Measurements from ENCODE around the gene IFT88. TPM values are rescaled to one million over a fixed set of nuclear protein-coding genes. Genes with fewer than 3 reads are reported as not detected.

Gene IFT88
- total RNA-seq, 4 donors from 2014 or later: 14.6 to 24.6 (median 19.2) TPM

- Histone ChIP-seq H3K9me3 (no peaks in the 10 kb centered on the region), H3K4me1 (peaks cover 0 to 32% (median 2%) of the 10 kb centered on the region in 4 donors), H3K4me3 (peak overlapping the region; percentile 84 to 93 (median 91)), H3K27me3 (no peaks in the 10 kb centered on the region), H3K36me3 (no peaks in the 10 kb centered on the region), H3K27ac (peak overlapping the region; percentile 73 to 93 (median 90))
- 1 to 2% methylated on average over 28 to 33 of the region's 37 CpGs for WGBS, 2 donors
- DNase-seq (ENCODE audit: low spot score in 2 of 2): peak in 1 of 2 donors; percentile 25
- no peak for TF ChIP-seq CTCF (IDR thresholded peaks at IDR 0.05)
- TF ChIP-seq POLR2A (IDR thresholded peaks at IDR 0.05): no peak
- TF ChIP-seq EP300 (IDR thresholded peaks at IDR 0.05): no peak
These were observed 41.8 kb upstream of the IFT88 start for GRCh38 chr13:20525144-20525600.

DNA sequence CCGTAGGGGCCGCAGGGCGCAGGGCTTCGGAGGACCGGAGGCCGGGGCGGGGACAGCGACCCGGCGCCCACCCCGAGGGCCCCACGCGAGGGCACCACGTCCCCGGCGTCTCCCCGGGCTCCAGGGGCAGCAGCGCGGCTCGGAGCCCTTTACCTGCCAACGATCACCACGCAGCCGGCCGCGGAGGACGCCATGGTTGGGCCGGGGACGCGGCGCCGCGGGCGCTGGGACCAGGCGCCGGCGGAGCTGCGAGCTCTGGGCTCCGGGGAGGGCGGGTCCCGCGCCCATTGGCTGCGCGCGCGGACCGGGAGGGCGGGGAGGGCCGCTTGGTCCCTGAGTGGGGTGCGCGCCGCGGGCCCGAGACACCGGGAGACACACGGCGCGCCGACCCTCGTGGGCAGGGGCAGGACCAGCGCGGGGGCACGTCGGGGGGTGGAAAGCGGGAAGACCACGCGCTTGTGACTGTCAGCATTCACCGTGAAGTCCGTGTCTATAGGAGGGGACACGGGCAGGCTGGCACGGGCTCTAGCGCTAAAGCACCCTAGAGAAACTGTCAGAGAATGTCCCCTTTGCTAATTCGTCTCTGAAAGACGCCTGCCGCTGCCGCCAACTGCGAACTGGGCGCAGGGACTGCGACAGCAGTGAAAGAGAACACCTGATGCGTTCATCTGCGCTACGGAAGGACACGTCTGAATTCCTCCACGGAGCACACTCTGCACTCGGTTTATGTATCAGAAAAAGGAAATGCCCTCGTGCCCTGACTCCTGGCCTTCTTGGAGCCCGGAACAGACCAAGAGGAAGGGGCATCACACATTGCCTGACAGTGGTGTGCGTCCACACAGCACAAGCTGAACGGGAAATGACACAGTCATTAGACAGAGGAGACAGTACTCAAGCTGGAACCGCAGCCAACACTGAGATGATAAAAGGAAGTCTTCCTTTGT is 41.1 kb upstream of the IFT88 start, which contains the start of gene CRYL1:
Gene CRYL1 (minus strand): TSS at position 257 of the 944 bp plus-strand sequence. CDS start 63 bp downstream, at position 194.
- Histone ChIP-seq H3K4me3 (peak within 1 kb of the TSS; percentile 84 to 93 (median 91)), H3K4me1 (peaks cover 0 to 32% (median 2%) of the 10 kb centered on the region in 4 donors), H3K27ac (peak within 1 kb of the TSS; percentile 73 to 93 (median 90)), H3K27me3 (no peaks in the 10 kb centered on the region), H3K9me3 (no peaks in the 10 kb centered on the region), H3K36me3 (no peaks in the 10 kb centered on the region)
- TF ChIP-seq CTCF (IDR thresholded peaks at IDR 0.05): no peak
- TF ChIP-seq POLR2A (IDR thresholded peaks at IDR 0.05): peak; percentile 53 to 64
- peak; percentile 23 to 77 for TF ChIP-seq EP300 (IDR thresholded peaks at IDR 0.05)
- DNase-seq (ENCODE audit: low spot score in 2 of 2): peak; percentile 58 to 71
- 0 to 5% methylated on average over 7 to 32 of the region's 89 CpGs for WGBS, 2 donors

- no peak for TF ChIP-seq POLR2A (IDR thresholded peaks at IDR 0.05)
- TF ChIP-seq CTCF (IDR thresholded peaks at IDR 0.05): no peak
- no peak for TF ChIP-seq EP300 (IDR thresholded peaks at IDR 0.05)
- H3K9me3 ChIP-seq: no peaks in the 10 kb centered on the region
- no peak for DNase-seq (ENCODE audit: low spot score in 2 of 2)
- peaks cover 0 to 32% (median 2%) of the 10 kb centered on the region in 4 donors for H3K4me1 ChIP-seq
- WGBS, 2 donors: 42 to 47% methylated on average over 6 of the region's 6 CpGs
- no peaks in the 10 kb centered on the region for H3K27me3 ChIP-seq
- peak overlapping the region; percentile 84 to 93 (median 91) for H3K4me3 ChIP-seq
- H3K36me3 ChIP-seq: no peaks in the 10 kb centered on the region
- peak overlapping the region; percentile 22 to 93 (median 90) for H3K27ac ChIP-seq
These were observed 40.3 kb upstream of the IFT88 start for GRCh38 chr13:20526664-20527063.

- TF ChIP-seq CTCF (IDR thresholded peaks at IDR 0.05) (no peak), POLR2A (IDR thresholded peaks at IDR 0.05) (no peak), EP300 (IDR thresholded peaks at IDR 0.05) (no peak)
These were observed 38.5 kb upstream of the IFT88 start for GRCh38 chr13:20528452-20528851.

More at GRCh38 chr13:20528452-20528851, 38.5 kb upstream of the IFT88 start:
- 86 to 89% methylated on average over 2 of the region's 2 CpGs for WGBS, 2 donors
- H3K9me3 ChIP-seq: no peaks in the 10 kb centered on the region
- H3K4me1 ChIP-seq: peaks cover 0 to 23% (median 2%) of the 10 kb centered on the region in 4 donors
- no peak overlapping the region for H3K4me3 ChIP-seq
- H3K27me3 ChIP-seq: no peaks in the 10 kb centered on the region
- no peak for DNase-seq (ENCODE audit: low spot score in 2 of 2)
- no peaks in the 10 kb centered on the region for H3K36me3 ChIP-seq
- H3K27ac ChIP-seq: no peak overlapping the region
